ENCODE data around the gene TCF7L2.
A peak's percentile ranks its signal among the peaks of the same experiment; 100 is the strongest.

Gene TCF7L2

DNA sequence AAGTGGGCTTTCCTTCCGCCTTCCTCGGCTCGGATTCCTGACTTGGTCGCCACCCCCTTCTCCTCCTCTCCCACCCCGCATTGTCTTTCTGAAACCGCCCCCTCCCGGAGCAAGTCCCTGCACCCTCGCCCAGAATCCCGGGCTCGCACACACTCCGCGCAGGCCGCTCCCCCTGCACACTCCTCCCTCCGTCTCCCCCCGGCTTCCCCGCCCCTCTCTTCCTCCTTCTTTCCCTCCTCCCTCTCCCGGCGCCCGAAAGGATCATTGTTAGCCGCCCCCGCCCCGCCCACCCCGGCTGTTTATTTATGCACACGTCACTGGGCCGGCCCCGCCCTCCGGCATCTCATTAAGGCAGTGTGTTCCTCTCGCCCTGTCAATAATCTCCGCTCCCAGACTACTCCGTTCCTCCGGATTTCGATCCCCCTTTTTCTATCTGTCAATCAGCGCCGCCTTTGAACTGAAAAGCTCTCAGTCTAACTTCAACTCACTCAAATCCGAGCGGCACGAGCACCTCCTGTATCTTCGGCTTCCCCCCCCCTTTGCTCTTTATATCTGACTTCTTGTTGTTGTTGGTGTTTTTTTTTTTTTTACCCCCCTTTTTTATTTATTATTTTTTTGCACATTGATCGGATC is at the start of gene TCF7L2:
Gene TCF7L2, plus strand, starts transcription at position 373 of the 633 bp plus-strand sequence. CDS start 510 bp downstream, outside the sequence.
- H3K4me3 Mint-ChIP-seq = peak within 1 kb of the TSS; percentile 82
- peak; percentile 51 for DNase-seq
- H3K36me3 Mint-ChIP-seq (ENCODE audit: low read depth) = no peaks in the 10 kb centered on the region
- peaks cover 75% of the 10 kb centered on the region for H3K27me3 Mint-ChIP-seq
- H3K4me1 Mint-ChIP-seq (ENCODE audit: low read depth) = peaks cover 22% of the 10 kb centered on the region
- H3K9me3 Mint-ChIP-seq = no peaks in the 10 kb centered on the region
- H3K27ac Mint-ChIP-seq = peak within 1 kb of the TSS; percentile 67

DNA sequence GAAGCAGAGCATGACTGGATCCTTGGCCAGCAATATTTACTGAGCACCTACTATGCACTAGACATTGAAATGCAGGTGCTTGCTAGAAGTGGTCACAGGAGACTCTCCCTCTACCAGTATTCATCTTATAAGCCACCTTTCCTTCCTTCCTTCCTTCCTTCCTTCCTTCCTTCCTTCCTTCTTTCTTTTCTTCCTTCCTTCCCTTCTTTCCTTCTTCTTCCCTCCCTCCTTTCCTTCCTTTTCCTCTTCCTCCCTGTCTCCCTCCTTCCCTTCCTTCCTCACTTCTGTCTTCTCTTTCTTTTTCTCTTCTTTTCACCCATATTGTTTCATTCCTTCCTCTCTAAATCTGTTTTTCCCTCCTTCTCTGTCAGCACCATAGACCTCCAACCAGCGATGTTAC is 47.3 kb upstream of the TCF7L2 start:
- H3K36me3 Mint-ChIP-seq (ENCODE audit: low read depth) = no peaks in the 10 kb centered on the region
- H3K27me3 Mint-ChIP-seq = no peaks in the 10 kb centered on the region
- DNase-seq = no peak
- no peak overlapping the region for H3K27ac Mint-ChIP-seq
- H3K4me1 Mint-ChIP-seq (ENCODE audit: low read depth) = peaks cover 2% of the 10 kb centered on the region
- H3K4me3 Mint-ChIP-seq = no peak overlapping the region
- H3K9me3 Mint-ChIP-seq = no peaks in the 10 kb centered on the region

DNA sequence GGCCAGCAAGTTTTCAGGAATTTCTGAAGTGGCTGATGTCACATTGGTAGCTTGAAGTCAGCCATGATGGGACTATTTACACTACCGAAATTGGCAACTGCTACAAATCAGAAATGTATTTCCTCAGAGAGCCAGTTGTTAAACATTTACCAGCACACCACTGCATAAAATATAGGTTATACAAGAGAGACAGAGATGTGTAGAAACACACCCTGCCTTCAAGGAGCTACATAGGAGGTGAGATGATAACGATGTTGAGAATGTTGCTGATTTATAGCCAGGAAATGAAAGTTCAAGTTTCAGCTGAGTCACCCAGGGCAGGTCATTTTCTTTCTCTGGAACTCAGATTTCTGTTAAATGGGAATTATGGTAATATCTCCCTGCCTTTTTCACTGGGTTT is 46.0 kb upstream of the TCF7L2 start:
- no peaks in the 10 kb centered on the region for H3K9me3 Mint-ChIP-seq
- H3K27ac Mint-ChIP-seq = no peak overlapping the region
- H3K4me1 Mint-ChIP-seq (ENCODE audit: low read depth) = peaks cover 2% of the 10 kb centered on the region
- no peak for DNase-seq
- H3K4me3 Mint-ChIP-seq = no peak overlapping the region
- H3K27me3 Mint-ChIP-seq = no peaks in the 10 kb centered on the region
- H3K36me3 Mint-ChIP-seq (ENCODE audit: low read depth) = no peaks in the 10 kb centered on the region

DNA sequence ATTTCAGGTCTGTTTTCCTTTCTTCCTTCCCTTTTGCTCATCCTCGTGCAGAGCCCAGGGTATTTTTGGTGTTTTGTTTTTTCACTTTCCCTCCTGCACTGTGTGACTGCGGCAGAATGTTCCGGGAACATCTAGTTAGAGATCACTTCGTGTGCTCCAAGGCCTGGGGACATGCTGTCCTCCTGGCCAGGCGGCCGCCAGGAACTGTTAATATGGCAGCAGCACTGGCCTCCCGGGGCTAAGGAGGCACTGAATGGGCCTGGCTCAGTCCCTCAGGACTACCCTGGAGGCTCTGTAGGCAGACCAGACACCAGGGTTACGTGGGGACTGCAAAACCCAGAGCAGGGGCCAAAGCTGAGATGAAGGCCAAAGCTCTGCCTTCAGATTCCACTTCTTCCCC is 43.1 kb upstream of the TCF7L2 start:
- no peak for DNase-seq
- no peaks in the 10 kb centered on the region for H3K36me3 Mint-ChIP-seq (ENCODE audit: low read depth)
- H3K27ac Mint-ChIP-seq = no peak overlapping the region
- H3K27me3 Mint-ChIP-seq = no peaks in the 10 kb centered on the region
- no peaks in the 10 kb centered on the region for H3K9me3 Mint-ChIP-seq
- no peak overlapping the region for H3K4me3 Mint-ChIP-seq
- H3K4me1 Mint-ChIP-seq (ENCODE audit: low read depth) = peaks cover 2% of the 10 kb centered on the region

DNA sequence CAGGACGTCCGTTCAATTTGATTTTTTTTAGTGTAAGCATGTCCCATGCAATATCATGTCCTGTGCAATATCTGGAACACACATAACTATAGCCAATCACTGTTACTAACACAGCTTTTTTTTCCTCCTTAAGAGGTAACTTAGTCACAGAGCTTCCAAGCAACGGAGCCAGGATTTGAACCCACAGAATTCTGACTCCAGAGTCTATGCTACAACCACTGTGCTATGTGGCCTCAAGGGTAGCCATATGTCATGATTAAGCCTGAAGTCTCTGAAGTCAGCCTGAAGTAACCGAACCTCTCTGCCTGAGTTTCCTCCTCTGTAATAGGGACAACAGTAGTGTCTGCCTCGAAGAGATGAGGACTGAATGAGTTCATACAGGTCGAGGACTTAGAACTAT is 42.2 kb upstream of the TCF7L2 start:
- no peak for DNase-seq
- no peak overlapping the region for H3K4me3 Mint-ChIP-seq
- peaks cover 2% of the 10 kb centered on the region for H3K9me3 Mint-ChIP-seq
- H3K27ac Mint-ChIP-seq = no peak overlapping the region
- peaks cover 2% of the 10 kb centered on the region for H3K4me1 Mint-ChIP-seq (ENCODE audit: low read depth)
- no peaks in the 10 kb centered on the region for H3K27me3 Mint-ChIP-seq
- H3K36me3 Mint-ChIP-seq (ENCODE audit: low read depth) = no peaks in the 10 kb centered on the region

DNA sequence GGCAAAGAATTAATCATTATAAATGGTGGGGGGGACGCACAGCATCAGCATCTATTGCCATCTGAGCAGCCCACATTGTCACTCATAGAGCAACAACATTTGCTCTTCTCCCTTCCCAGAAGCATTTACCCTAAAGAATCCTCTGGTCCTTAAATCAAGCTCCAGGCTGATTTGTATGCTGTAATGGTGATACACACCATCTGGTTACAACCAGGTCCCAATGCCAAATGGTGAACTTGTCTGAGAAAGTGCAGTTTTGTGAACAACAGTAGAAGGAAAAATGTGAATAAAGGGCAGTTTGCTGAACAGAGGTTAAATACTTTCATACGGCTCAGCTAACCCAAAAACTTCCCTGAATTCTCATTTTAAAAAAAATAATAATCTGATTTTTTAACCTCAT is 38.8 kb upstream of the TCF7L2 start:
- H3K4me1 Mint-ChIP-seq (ENCODE audit: low read depth) = no peaks in the 10 kb centered on the region
- no peak overlapping the region for H3K4me3 Mint-ChIP-seq
- peaks cover 3% of the 10 kb centered on the region for H3K9me3 Mint-ChIP-seq
- H3K36me3 Mint-ChIP-seq (ENCODE audit: low read depth) = no peaks in the 10 kb centered on the region
- DNase-seq = no peak
- no peak overlapping the region for H3K27ac Mint-ChIP-seq
- H3K27me3 Mint-ChIP-seq = no peaks in the 10 kb centered on the region

DNA sequence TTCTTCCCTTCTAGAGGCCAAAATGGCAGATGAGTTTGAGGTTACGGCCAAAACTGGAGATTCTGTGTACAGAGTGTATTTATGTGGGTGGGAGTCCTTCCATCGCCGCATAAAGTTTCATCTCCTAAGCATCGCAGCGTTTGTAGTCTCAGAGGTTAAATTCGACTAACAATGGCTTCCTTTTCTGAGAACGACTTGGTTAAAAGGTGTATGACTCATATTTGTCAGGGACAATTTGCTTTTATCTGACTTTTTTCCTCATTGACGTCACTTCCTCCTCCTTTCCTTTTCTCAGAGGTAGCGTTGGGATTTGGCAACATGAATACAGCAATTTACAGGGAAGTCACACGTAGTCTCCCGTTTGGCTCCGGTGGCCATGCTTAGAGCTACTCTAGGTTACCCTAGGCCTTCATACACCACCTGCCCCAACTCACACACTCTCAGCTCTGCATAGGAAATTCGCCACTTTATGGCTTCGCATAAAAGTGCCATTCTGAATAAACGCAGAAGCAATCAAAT is 37.6 kb upstream of the TCF7L2 start:
- H3K27me3 Mint-ChIP-seq = no peaks in the 10 kb centered on the region
- no peaks in the 10 kb centered on the region for H3K36me3 Mint-ChIP-seq (ENCODE audit: low read depth)
- H3K9me3 Mint-ChIP-seq = peaks cover 3% of the 10 kb centered on the region
- H3K4me1 Mint-ChIP-seq (ENCODE audit: low read depth) = no peaks in the 10 kb centered on the region
- H3K27ac Mint-ChIP-seq = no peak overlapping the region
- DNase-seq = no peak
- no peak overlapping the region for H3K4me3 Mint-ChIP-seq

DNA sequence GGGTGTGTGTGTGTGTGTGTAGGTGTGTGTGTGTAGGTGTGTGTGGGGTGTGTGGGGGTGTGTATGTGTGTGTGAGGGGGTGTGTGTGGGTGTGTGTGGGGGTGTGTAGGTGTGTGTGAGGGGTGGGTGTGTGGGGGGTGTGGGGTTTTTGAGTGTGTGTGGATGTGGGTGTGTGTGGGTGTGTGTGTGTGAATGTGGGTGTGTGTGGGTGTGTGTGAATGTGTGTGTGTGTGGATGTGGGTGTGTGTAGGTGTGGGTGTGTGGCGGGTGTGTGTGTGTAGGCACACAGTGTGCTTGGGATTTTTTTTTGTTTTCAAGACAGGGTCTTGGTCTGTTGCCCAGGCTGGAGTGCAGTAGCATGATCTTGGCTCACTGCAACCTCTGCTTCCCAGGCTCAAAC is 36.8 kb upstream of the TCF7L2 start:
- no peak overlapping the region for H3K27ac Mint-ChIP-seq
- no peaks in the 10 kb centered on the region for H3K36me3 Mint-ChIP-seq (ENCODE audit: low read depth)
- H3K4me1 Mint-ChIP-seq (ENCODE audit: low read depth) = no peaks in the 10 kb centered on the region
- no peaks in the 10 kb centered on the region for H3K27me3 Mint-ChIP-seq
- DNase-seq = no peak
- H3K9me3 Mint-ChIP-seq = peaks cover 3% of the 10 kb centered on the region
- no peak overlapping the region for H3K4me3 Mint-ChIP-seq

DNA sequence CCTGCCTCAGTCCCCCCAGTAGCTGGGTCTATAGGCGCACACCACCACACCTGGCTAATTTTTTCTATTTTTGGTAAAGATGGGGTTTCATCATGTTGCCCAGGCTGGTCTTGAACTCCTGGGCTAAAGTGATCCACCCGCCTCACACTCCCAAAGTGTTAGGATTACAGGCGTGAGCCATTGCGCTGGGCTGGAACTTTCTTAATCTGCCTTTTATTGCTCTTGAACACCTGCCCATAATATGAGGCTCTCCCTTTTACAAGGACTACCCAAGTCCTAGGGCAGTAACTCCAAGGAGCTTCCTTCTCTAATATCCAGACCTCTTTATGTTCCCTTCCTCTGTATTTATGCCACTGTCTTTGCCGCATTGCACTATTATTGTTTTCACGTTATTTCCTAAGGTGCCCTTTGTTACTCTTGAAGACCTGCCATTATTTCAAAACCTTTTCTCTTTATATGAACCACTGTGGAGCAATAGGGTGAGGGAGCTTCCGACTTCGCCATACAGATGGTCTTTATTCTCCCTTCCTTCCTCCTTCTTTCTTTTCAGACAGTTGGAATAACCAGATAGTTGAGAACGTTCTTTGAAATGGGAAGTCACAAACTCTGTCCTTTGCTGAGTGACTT is 36.3 kb upstream of the TCF7L2 start:
- Mint-ChIP-seq H3K36me3 (ENCODE audit: low read depth) (no peaks in the 10 kb centered on the region), H3K9me3 (peaks cover 3% of the 10 kb centered on the region), H3K27me3 (no peaks in the 10 kb centered on the region), H3K4me3 (no peak overlapping the region), H3K27ac (no peak overlapping the region), H3K4me1 (ENCODE audit: low read depth) (no peaks in the 10 kb centered on the region)
- no peak for DNase-seq

DNA sequence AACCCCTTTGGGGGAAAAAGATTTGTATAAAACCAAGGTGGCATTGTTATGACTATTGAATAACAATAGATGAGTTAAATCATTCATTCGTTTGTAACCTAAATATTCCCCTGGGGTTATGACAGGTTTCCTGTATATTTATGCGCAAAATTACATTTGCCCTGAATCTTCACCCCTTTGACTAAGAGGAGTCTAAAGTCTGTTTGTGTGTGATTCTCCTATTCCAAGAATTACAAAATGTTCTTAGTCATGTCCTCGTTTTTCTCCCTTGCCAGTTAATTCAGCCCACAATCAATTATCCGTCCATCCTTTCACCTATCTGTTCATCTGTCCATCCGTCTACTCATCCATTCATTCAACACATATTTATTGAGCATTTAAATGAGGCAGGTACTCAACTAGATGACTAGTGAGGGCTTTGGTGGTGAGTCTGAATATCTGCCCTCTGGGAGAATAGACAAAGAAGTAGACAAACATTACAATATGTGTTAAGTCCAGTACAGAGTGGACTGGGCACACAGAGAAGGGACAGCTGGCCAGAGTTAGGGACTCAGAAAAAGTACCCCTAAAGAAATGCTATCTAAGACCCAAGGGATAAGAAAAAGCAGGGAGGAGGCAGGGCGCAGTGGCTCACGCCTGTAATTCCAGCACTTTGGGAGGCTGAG is 35.6 kb upstream of the TCF7L2 start:
- no peaks in the 10 kb centered on the region for H3K36me3 Mint-ChIP-seq (ENCODE audit: low read depth)
- H3K9me3 Mint-ChIP-seq = peaks cover 3% of the 10 kb centered on the region
- H3K27me3 Mint-ChIP-seq = no peaks in the 10 kb centered on the region
- no peak overlapping the region for H3K27ac Mint-ChIP-seq
- H3K4me3 Mint-ChIP-seq = no peak overlapping the region
- H3K4me1 Mint-ChIP-seq (ENCODE audit: low read depth) = no peaks in the 10 kb centered on the region
- no peak for DNase-seq

DNA sequence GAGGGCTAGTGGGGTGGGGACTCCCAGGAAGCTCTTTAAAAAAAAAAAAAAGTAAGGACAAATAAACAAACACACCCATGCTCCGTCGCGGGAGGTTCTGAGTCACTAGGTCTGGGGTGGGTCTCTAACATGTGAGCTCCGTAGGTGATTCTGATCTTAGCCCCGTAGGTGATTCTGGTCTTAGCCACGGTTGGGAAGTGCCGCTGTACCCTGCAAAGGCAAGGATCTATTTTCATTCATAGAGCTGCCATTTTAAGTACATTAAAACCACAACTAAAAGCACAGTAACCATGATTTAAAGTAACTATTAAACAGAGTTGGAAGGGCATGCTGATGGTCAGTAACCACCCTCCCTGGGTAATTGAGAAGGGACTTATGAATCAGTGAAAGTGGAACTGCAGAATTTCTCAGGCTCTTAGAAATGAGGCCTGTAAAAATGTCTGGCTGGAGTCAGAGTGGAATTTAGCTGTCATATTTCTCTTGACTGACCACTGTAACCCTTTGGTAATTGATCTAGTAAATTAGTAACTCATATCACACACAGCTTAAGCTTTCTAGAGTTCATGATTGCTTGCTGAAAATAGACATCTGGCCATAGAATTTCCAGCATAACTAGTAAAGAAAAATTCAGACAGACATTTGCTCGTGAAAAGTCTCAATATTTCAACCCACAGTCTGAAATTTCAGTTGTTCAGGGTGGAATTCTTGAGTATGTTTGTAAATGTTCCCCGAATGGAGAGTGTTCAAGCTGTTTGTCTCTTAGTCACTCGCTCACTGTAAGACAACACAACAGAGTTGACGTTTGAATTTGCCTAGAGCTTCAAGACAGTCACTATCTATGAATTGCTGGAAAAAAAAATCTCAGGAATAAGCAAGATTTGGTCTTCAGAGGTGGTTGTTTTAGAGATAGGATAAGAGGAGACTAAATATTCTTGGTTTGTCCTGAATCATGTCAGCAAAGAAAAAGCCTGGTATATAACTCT is 34.2 kb upstream of the TCF7L2 start:
- Mint-ChIP-seq H3K27me3 (no peaks in the 10 kb centered on the region), H3K9me3 (peaks cover 3% of the 10 kb centered on the region), H3K27ac (no peak overlapping the region), H3K36me3 (ENCODE audit: low read depth) (no peaks in the 10 kb centered on the region), H3K4me3 (no peak overlapping the region), H3K4me1 (ENCODE audit: low read depth) (no peaks in the 10 kb centered on the region)
- no peak for DNase-seq

DNA sequence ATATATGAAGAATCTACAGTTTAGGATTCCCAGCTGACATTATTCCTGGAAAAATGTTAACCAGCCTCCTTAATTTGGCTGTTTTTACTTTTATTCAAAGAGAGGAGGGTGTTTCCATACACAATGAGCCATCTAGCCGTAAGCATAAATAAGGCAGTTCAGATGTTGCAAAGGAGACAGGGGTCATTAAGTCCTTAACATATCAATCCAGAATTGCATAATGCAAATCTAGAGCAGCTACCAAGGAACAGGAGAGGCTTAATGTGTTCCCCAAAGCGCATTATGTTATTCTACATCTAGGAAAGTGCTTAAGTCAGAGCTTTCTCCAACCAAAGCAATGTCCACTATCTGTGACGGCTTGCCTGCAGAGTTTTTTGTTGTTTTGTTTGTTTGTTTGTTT is 32.4 kb upstream of the TCF7L2 start:
- H3K4me3 Mint-ChIP-seq = no peak overlapping the region
- H3K27ac Mint-ChIP-seq = no peak overlapping the region
- H3K4me1 Mint-ChIP-seq (ENCODE audit: low read depth) = no peaks in the 10 kb centered on the region
- H3K9me3 Mint-ChIP-seq = peaks cover 3% of the 10 kb centered on the region
- no peaks in the 10 kb centered on the region for H3K36me3 Mint-ChIP-seq (ENCODE audit: low read depth)
- no peak for DNase-seq
- H3K27me3 Mint-ChIP-seq = no peaks in the 10 kb centered on the region

DNA sequence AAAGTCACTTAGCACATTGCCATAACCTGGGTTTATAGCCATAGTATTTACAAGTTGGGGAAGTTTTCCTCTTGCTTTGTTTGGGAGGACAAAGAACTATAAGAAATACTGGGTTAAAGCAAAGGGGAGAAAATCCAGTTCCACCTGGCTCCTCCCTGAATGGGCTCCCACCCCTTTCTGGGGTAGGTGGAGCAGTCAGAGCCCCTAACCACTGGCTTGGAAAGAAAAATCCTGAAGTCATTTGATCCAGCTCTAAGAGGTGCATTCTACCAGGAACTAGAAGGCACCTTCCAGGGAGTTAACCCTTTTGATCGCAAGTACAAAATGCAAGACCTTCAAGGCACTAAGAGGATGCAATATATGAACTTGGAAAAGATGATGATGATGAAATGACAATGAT is 31.3 kb upstream of the TCF7L2 start:
- H3K27ac Mint-ChIP-seq = no peak overlapping the region
- H3K9me3 Mint-ChIP-seq = no peaks in the 10 kb centered on the region
- no peaks in the 10 kb centered on the region for H3K36me3 Mint-ChIP-seq (ENCODE audit: low read depth)
- H3K4me3 Mint-ChIP-seq = no peak overlapping the region
- no peaks in the 10 kb centered on the region for H3K27me3 Mint-ChIP-seq
- no peaks in the 10 kb centered on the region for H3K4me1 Mint-ChIP-seq (ENCODE audit: low read depth)
- DNase-seq = no peak

DNA sequence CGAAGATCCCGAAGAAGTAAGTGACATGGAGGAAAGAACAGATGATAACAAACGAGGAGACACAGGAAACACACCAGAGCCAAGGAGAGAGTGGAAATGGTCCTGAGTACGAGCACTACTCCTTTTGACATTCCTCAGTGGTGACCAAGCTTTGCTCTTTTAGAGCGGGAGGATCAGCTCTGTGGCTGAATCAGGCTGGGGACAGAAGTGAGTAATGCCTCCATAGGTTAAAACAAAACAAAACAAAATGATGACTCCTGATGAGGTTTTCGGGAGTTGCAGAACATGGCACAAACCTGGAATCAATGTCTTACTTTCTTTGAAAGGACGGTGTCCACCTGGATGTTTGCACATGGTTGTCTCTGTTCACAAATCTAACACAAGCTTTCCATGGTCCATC is 30.3 kb upstream of the TCF7L2 start:
- Mint-ChIP-seq H3K9me3 (no peaks in the 10 kb centered on the region), H3K36me3 (ENCODE audit: low read depth) (no peaks in the 10 kb centered on the region), H3K27me3 (no peaks in the 10 kb centered on the region), H3K27ac (no peak overlapping the region), H3K4me3 (no peak overlapping the region), H3K4me1 (ENCODE audit: low read depth) (no peaks in the 10 kb centered on the region)
- DNase-seq = no peak
